Right cardiac atrium (tissue), 5 donors: Measurements from ENCODE around the gene HAVCR2. TPM values are rescaled to one million over a fixed set of nuclear protein-coding genes. Genes with fewer than 3 reads are reported as not detected.

Experiments
- ATAC-seq, 2 donors: fragments of 200-7000 bp; cut with Tn5 transposase; one replicate each; pipeline versions ENCODE4 v1.8.0 to v1.9.1; 2020; ENCODE audit warnings: moderate library complexity in 2 of 2, mild to moderate bottlenecking in 1 of 2
- DNase-seq, 3 donors: peaks; one replicate each; pipeline ENCODE4 v3.0.0-alpha.2; 2020
- H3K27ac ChIP-seq: one replicate; pipeline ENCODE4 v1.5.1; 2013; ENCODE audit warnings: mild to moderate bottlenecking, low read length, control low read depth, moderate library complexity
- H3K27me3 ChIP-seq: one replicate; pipeline ENCODE4 v1.6.1; 2013; ENCODE audit not compliant: control insufficient read depth, insufficient read depth
- H3K4me1 ChIP-seq: one replicate; pipeline ENCODE4 v1.6.1; 2013; ENCODE audit warnings: low read length; ENCODE audit not compliant: control insufficient read depth, insufficient read depth
- H3K4me3 ChIP-seq: one replicate; pipeline ENCODE4 v1.5.1; 2013; ENCODE audit warnings: low read length, control low read depth
- H3K9me3 ChIP-seq: one replicate; pipeline ENCODE4 v1.6.1; 2013; ENCODE audit warnings: low read length; ENCODE audit not compliant: control insufficient read depth
- WGBS: extraction: QIAGEN DNeasy Blood & Tissue Kit; methylation state at CpG from one replicate; pipeline ENCODE4 v1.1.7; 2013; 5-methylcytosine and 5-hydroxymethylcytosine counted together
- intact Hi-C, 4 donors: fragments of 100-400 bp; cut with DNase I; formaldehyde crosslinking; loops; one replicate each; pipeline versions ENCODE4 v1.11.0 to v1.14.0; 2022 to 2023
- polyA plus RNA-seq: library from polyadenylated mRNA; stranded (reverse); fragments of 200-250 nt; gene quantifications from one replicate; pipeline ENCODE4 v1.2.3, GENCODE V29; 2013
- total RNA-seq, 4 donors: library from RNA; stranded (reverse); fragmentation: NEBNext Ultra II Directional; extraction: Animal tissue kit (Norgen Biotek cat#: 25700); gene quantifications; one replicate each; pipeline ENCODE4 v1.2.1, GENCODE V29; 2021
- donor health status: healthy with polysubstance abuse.
- donor health status: DM: no; HTN: yes; CAD: no.
- donor health status: DM: no; HTN: no; CAD: no.
- donor health status: DM: no; HTN: yes; CAD: no; lungs with severe emphysema.
- donor health status: DM: yes; HTN: yes; CAD: no.

Gene HAVCR2
- total and polyA plus RNA-seq, 5 donors = 1.8 to 5.2 (median 4.9) TPM

GRCh38 chr5:157088342-157088990 lies 20.4 kb downstream of the HAVCR2 start:
- WGBS = 81% methylated on average over 3 of the region's 3 CpGs
- Histone ChIP-seq H3K9me3 (no peaks in the 10 kb centered on the region), H3K27ac (no peak overlapping the region), H3K4me3 (no peak overlapping the region), H3K4me1 (no peaks in the 10 kb centered on the region), H3K27me3 (no peaks in the 10 kb centered on the region)
- intact Hi-C loops = no loop called here
- ATAC-seq (no peak), DNase-seq (no peak)

GRCh38 chr5:157086751-157087359 lies 22.0 kb downstream of the HAVCR2 start:
- Histone ChIP-seq H3K9me3 (no peaks in the 10 kb centered on the region), H3K4me1 (no peaks in the 10 kb centered on the region), H3K4me3 (no peak overlapping the region), H3K27ac (no peak overlapping the region), H3K27me3 (no peaks in the 10 kb centered on the region)
- 80% methylated on average over 8 of the region's 8 CpGs for WGBS
- DNase-seq = no peak
- no peak for ATAC-seq
- intact Hi-C loops = no loop called here

- Histone ChIP-seq H3K27me3 (no peaks in the 10 kb centered on the region), H3K4me1 (no peaks in the 10 kb centered on the region), H3K9me3 (no peaks in the 10 kb centered on the region), H3K27ac (no peak overlapping the region), H3K4me3 (no peak overlapping the region)
- intact Hi-C loops = no loop called here
- no peak for DNase-seq
- no peak for ATAC-seq
- 65% methylated on average over 4 of the region's 4 CpGs for WGBS
Measured at GRCh38 chr5:157085930-157086329, 22.9 kb downstream of the HAVCR2 start.

- intact Hi-C loops = no loop called here
- Histone ChIP-seq H3K27me3 (no peaks in the 10 kb centered on the region), H3K4me3 (no peak overlapping the region), H3K27ac (no peak overlapping the region), H3K4me1 (no peaks in the 10 kb centered on the region), H3K9me3 (no peaks in the 10 kb centered on the region)
- ATAC-seq (no peak), DNase-seq (no peak)
- WGBS = 59% methylated on average over 2 of the region's 2 CpGs
Measured at GRCh38 chr5:157080286-157080685, 28.6 kb downstream of the HAVCR2 start.

- Histone ChIP-seq H3K9me3 (no peaks in the 10 kb centered on the region), H3K4me1 (no peaks in the 10 kb centered on the region), H3K27me3 (no peaks in the 10 kb centered on the region), H3K4me3 (no peak overlapping the region), H3K27ac (no peak overlapping the region)
- ATAC-seq (peak; percentile 41 to 55), DNase-seq (peak in 1 of 3 donors; percentile 34)
- intact Hi-C loops = no loop called here
- 56% methylated on average over 4 of the region's 4 CpGs for WGBS
Measured at GRCh38 chr5:157076558-157076957, 32.3 kb downstream of the HAVCR2 start.

- no peak for ATAC-seq
- 67% methylated on average over 3 of the region's 3 CpGs for WGBS
Measured at GRCh38 chr5:157072508-157072907, 36.3 kb downstream of the HAVCR2 start.

GRCh38 chr5:157069949-157070348 lies 38.9 kb downstream of the HAVCR2 start:
- ATAC-seq (no peak), DNase-seq (no peak)
- H3K4me1 ChIP-seq = no peaks in the 10 kb centered on the region
- 91% methylated on average over 3 of the region's 3 CpGs for WGBS
- no peaks in the 10 kb centered on the region for H3K27me3 ChIP-seq
- H3K9me3 ChIP-seq = no peaks in the 10 kb centered on the region
- intact Hi-C loops = no loop called here
- H3K4me3 ChIP-seq = no peak overlapping the region
- no peak overlapping the region for H3K27ac ChIP-seq

More at GRCh38 chr5:157072508-157072907, 36.3 kb downstream of the HAVCR2 start:
- DNase-seq = no peak
- H3K4me1 ChIP-seq = no peaks in the 10 kb centered on the region
- H3K9me3 ChIP-seq = no peaks in the 10 kb centered on the region
- no peak overlapping the region for H3K27ac ChIP-seq
- intact Hi-C loops = no loop called here
- H3K27me3 ChIP-seq = no peaks in the 10 kb centered on the region
- H3K4me3 ChIP-seq = no peak overlapping the region

GRCh38 chr5:157068785-157069184 lies 40.1 kb downstream of the HAVCR2 start:
- Histone ChIP-seq H3K27me3 (no peaks in the 10 kb centered on the region), H3K4me3 (no peak overlapping the region), H3K27ac (no peak overlapping the region), H3K9me3 (no peaks in the 10 kb centered on the region), H3K4me1 (no peaks in the 10 kb centered on the region)
- intact Hi-C loops = no loop called here
- ATAC-seq (no peak), DNase-seq (no peak)
- WGBS = 87% methylated on average over 5 of the region's 5 CpGs

GRCh38 chr5:157068339-157068738 lies 40.5 kb downstream of the HAVCR2 start:
- intact Hi-C loops = no loop called here
- no peaks in the 10 kb centered on the region for H3K27me3 ChIP-seq
- no peaks in the 10 kb centered on the region for H3K4me1 ChIP-seq
- no peak overlapping the region for H3K4me3 ChIP-seq
- H3K27ac ChIP-seq = no peak overlapping the region
- no peak for DNase-seq
- no peak for ATAC-seq
- H3K9me3 ChIP-seq = no peaks in the 10 kb centered on the region
- 95% methylated on average over 5 of the region's 5 CpGs for WGBS

GRCh38 chr5:157067005-157067404 lies 41.8 kb downstream of the HAVCR2 start:
- no peak for ATAC-seq
- no peaks in the 10 kb centered on the region for H3K4me1 ChIP-seq
- intact Hi-C loops = no loop called here
- H3K27ac ChIP-seq = no peak overlapping the region
- no peaks in the 10 kb centered on the region for H3K9me3 ChIP-seq
- H3K4me3 ChIP-seq = no peak overlapping the region
- no peak for DNase-seq
- 50% methylated on average over 2 of the region's 2 CpGs for WGBS
- H3K27me3 ChIP-seq = no peaks in the 10 kb centered on the region

- WGBS = 82% methylated on average over 2 of the region's 2 CpGs
- no peaks in the 10 kb centered on the region for H3K4me1 ChIP-seq
Measured at GRCh38 chr5:157066080-157066479, 42.8 kb downstream of the HAVCR2 start.

More at GRCh38 chr5:157066080-157066479, 42.8 kb downstream of the HAVCR2 start:
- Histone ChIP-seq H3K27me3 (no peaks in the 10 kb centered on the region), H3K27ac (no peak overlapping the region), H3K9me3 (no peaks in the 10 kb centered on the region), H3K4me3 (no peak overlapping the region)
- intact Hi-C loops = no loop called here
- no peak for ATAC-seq
- DNase-seq = no peak
